Stomach (tissue), 9 donors: ENCODE measurements around the gene TIMM29. TPM values are rescaled to one million over a fixed set of nuclear protein-coding genes. Genes with fewer than 3 reads are reported as not detected.

Experiments
- DNase-seq, 2 donors: peaks; one replicate each; pipeline versions ENCODE4 v3.0.0 to v3.0.0-alpha.2; 2013 to 2019
- H3K27ac ChIP-seq, 5 donors: fragments of 200-600 bp in 4 of 5; sonication (generic) in 4 of 5; one replicate each; pipeline ENCODE4 v1.5.1; 2013 to 2019; ENCODE audit warnings: mild to moderate bottlenecking in 1 of 5, moderate library complexity in 1 of 5
- H3K27me3 ChIP-seq, 3 donors: fragments of 200-600 bp; sonication (generic); one replicate each; pipeline ENCODE4 v1.5.1; 2017 to 2019; ENCODE audit warnings: mixed run types in 1 of 3
- H3K36me3 ChIP-seq, 4 donors: fragments of 200-600 bp; sonication (generic); 1 replicate in 3 of 4; 2 replicates in 1 of 4; pipeline ENCODE4 v1.5.1; 2016 to 2019
- H3K4me1 ChIP-seq, 4 donors: fragments of 200-600 bp; sonication (generic); one replicate each; pipeline ENCODE4 v1.5.1; 2016 to 2019
- H3K4me3 ChIP-seq, 4 donors: fragments of 200-600 bp; sonication (generic) in 3 of 4; one replicate each; pipeline ENCODE4 v1.5.1; 2016 to 2019; ENCODE audit warnings: mild to moderate bottlenecking in 1 of 4
- H3K9me3 ChIP-seq, 4 donors: fragments of 200-600 bp; sonication (generic); one replicate each; pipeline ENCODE4 v1.5.1; 2016 to 2019
- EP300 ChIP-seq: sonication (generic); formaldehyde crosslinking; IDR thresholded peaks from one replicate; pipeline ENCODE4 v1.6.1; 2017; ENCODE audit warnings: antibody characterized with exemption
- POLR2A ChIP-seq, 4 donors: fragments of 450-650 bp; IDR thresholded peaks; one replicate each; pipeline ENCODE4 v1.6.1; 2016; ENCODE audit warnings: antibody characterized with exemption in 4 of 4, control low read depth in 2 of 4, mild to moderate bottlenecking in 1 of 4, moderate library complexity in 1 of 4
- POLR2AphosphoS5 ChIP-seq, 3 donors: sonication (generic); formaldehyde crosslinking; IDR thresholded peaks; one replicate each; pipeline ENCODE4 v1.6.1; 2016; ENCODE audit warnings: antibody characterized with exemption in 3 of 3
- WGBS, 5 donors: extraction: QIAGEN DNeasy Blood & Tissue Kit in 3 of 5; methylation state at CpG; one replicate each; pipeline versions ENCODE4 v1.1.5 to v1.1.7; 2013 to 2018; 5-methylcytosine and 5-hydroxymethylcytosine counted together
- intact Hi-C: fragments of 100-400 bp; cut with DNase I; formaldehyde crosslinking; loops from one replicate; pipeline ENCODE4 v1.15.1; 2023; ENCODE audit warnings: low total_unique reads
- polyA plus RNA-seq, 3 donors: library from polyadenylated mRNA; stranded (reverse); fragments of 200-250 nt; gene quantifications; one replicate each; pipeline ENCODE4 v1.2.3, GENCODE V29; 2013
- total RNA-seq, 5 donors: library from RNA; depleted of rRNA; stranded (reverse); fragments of >200 nt; gene quantifications; one replicate each; pipeline versions ENCODE4 v1.1.0 to v1.2.3, GENCODE V29; 2014 to 2016
- TF ChIP-seq, protein P1 (sequence below), 7 experiments: fragments of 450-650 bp in 4 of 7; fragments of 200-600 bp in 3 of 7; sonication (generic) in 3 of 7; IDR thresholded peaks; one replicate each; pipeline ENCODE4 v1.5.1; 2016 to 2019; ENCODE audit warnings: antibody characterized with exemption in 7 of 7, control low read depth in 2 of 7, mild to moderate bottlenecking in 1 of 7
- donor health status: healthy with polysubstance abuse.
- donor health status: Bipolar disorder and iron deficiency.
- donor health status: healthy.

The TIMM29 gene
- total and polyA plus RNA-seq, 8 donors = 9.8 to 294 (median 24.9) TPM

GRCh38 chr19:10895920-10896319 lies 32.7 kb upstream of the TIMM29 start:
- intact Hi-C loops = no loop called here
- Histone ChIP-seq H3K27me3 (no peaks in the 10 kb centered on the region), H3K9me3 (no peaks in the 10 kb centered on the region), H3K27ac (no peak overlapping the region), H3K4me1 (peaks cover 24 to 95% (median 55%) of the 10 kb centered on the region in 4 donors), H3K36me3 (no peaks in the 10 kb centered on the region), H3K4me3 (no peak overlapping the region)
- WGBS, 5 donors = 85 to 88% (median 87%) methylated on average over 10 to 12 of the region's 12 CpGs
- no peak for DNase-seq
- TF ChIP-seq, protein P1, sequence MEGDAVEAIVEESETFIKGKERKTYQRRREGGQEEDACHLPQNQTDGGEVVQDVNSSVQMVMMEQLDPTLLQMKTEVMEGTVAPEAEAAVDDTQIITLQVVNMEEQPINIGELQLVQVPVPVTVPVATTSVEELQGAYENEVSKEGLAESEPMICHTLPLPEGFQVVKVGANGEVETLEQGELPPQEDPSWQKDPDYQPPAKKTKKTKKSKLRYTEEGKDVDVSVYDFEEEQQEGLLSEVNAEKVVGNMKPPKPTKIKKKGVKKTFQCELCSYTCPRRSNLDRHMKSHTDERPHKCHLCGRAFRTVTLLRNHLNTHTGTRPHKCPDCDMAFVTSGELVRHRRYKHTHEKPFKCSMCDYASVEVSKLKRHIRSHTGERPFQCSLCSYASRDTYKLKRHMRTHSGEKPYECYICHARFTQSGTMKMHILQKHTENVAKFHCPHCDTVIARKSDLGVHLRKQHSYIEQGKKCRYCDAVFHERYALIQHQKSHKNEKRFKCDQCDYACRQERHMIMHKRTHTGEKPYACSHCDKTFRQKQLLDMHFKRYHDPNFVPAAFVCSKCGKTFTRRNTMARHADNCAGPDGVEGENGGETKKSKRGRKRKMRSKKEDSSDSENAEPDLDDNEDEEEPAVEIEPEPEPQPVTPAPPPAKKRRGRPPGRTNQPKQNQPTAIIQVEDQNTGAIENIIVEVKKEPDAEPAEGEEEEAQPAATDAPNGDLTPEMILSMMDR (IDR thresholded peaks at IDR 0.05) = no peak

- Histone ChIP-seq H3K4me1 (peaks cover 13 to 93% (median 49%) of the 10 kb centered on the region in 4 donors), H3K9me3 (no peaks in the 10 kb centered on the region), H3K36me3 (no peaks in the 10 kb centered on the region), H3K27me3 (no peaks in the 10 kb centered on the region), H3K4me3 (no peak overlapping the region), H3K27ac (no peak overlapping the region)
- TF ChIP-seq POLR2A (IDR thresholded peaks at IDR 0.05) (no peak), POLR2AphosphoS5 (IDR thresholded peaks at IDR 0.05) (no peak), EP300 (no peak)
- TF ChIP-seq, protein P1 (IDR thresholded peaks at IDR 0.05) = no peak
- peak in 1 of 2 donors; percentile 42 for DNase-seq
- WGBS, 5 donors = 50 to 69% (median 54%) methylated on average over 4 to 7 of the region's 7 CpGs
- intact Hi-C loops = no loop called here
Observed at GRCh38 chr19:10896851-10897526, 31.6 kb upstream of the TIMM29 start.

GRCh38 chr19:10898633-10899032 lies 30.0 kb upstream of the TIMM29 start:
- no peak overlapping the region for H3K4me3 ChIP-seq
- H3K4me1 ChIP-seq = peaks cover 9 to 78% (median 41%) of the 10 kb centered on the region in 4 donors
- peak overlapping the region in 4 of 5 donors; percentile 20 to 76 (median 71) for H3K27ac ChIP-seq
- H3K27me3 ChIP-seq = no peaks in the 10 kb centered on the region
- intact Hi-C loops = no loop called here
- no peak for DNase-seq
- H3K36me3 ChIP-seq = no peaks in the 10 kb centered on the region
- TF ChIP-seq POLR2AphosphoS5 (IDR thresholded peaks at IDR 0.05) = no peak
- no peak for TF ChIP-seq POLR2A (IDR thresholded peaks at IDR 0.05)
- no peak for TF ChIP-seq EP300
- no peaks in the 10 kb centered on the region for H3K9me3 ChIP-seq
- WGBS, 5 donors = 41 to 73% (median 64%) methylated on average over 4 to 10 of the region's 10 CpGs

DNA sequence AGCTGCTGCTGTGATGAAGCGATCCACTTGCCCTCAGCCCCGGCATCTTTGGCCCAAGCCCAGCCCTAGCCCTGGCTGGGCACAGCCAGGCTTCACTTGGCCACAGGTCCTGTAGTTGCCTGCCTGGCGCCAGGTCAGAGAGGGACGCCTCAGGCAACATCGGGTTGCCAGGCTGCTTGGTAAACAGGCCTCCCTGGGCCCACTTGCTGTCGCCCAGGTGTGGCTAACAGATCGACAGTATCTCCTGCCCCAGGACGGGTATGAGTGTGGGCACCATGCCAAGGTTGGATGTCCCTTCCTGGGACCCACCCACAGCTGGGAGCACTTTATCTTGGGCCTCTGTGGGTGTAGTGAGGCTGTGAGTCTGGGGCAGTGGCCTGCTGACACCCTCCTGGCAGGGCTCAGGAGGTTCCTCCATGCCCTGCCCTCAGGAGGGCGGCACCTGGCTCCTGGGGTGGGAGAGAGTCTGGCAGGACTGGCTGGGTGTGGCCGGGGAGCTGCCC lies 29.4 kb upstream of the TIMM29 start:
- Histone ChIP-seq H3K27me3 (no peaks in the 10 kb centered on the region), H3K4me3 (no peak overlapping the region), H3K4me1 (peaks cover 9 to 73% (median 40%) of the 10 kb centered on the region in 4 donors), H3K36me3 (no peaks in the 10 kb centered on the region), H3K9me3 (no peaks in the 10 kb centered on the region), H3K27ac (peak overlapping the region; percentile 52 to 78 (median 74))
- DNase-seq = peak; percentile 84 to 85
- 23 to 56% (median 31%) methylated on average over 7 to 10 of the region's 10 CpGs for WGBS, 5 donors
- TF ChIP-seq POLR2AphosphoS5 (IDR thresholded peaks at IDR 0.05) (peak in 1 of 3 donors; percentile 51), POLR2A (IDR thresholded peaks at IDR 0.05) (no peak)
- intact Hi-C loops = no loop called here

DNA sequence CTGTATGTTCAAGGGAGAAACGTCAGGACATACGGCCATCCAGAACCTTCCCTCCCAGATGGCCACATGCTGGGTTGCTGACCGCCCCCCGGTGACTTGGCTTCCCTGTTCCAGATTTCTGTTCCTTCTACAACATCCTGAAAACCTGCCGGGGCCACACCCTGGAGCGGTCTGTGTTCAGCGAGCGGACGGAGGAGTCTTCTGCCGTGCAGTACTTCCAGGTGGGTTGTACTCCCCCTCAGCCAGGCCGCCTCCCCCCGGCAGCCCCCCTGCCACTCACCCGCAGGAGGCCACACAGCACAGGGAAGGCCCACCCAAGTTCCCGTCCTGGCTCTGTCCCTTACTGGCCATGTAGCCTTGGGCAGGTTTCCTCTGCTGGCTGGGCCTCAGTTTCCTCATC lies 20.7 kb upstream of the TIMM29 start:
- WGBS, 5 donors = 88 to 91% (median 90%) methylated on average over 13 to 14 of the region's 14 CpGs

More for the DNA sequence above, 20.7 kb upstream of the TIMM29 start:
- H3K27me3 ChIP-seq = no peaks in the 10 kb centered on the region
- no peak overlapping the region for H3K4me3 ChIP-seq
- H3K9me3 ChIP-seq = no peaks in the 10 kb centered on the region
- no peaks in the 10 kb centered on the region for H3K4me1 ChIP-seq
- DNase-seq = peak in 1 of 2 donors; percentile 1
- no peak for TF ChIP-seq EP300
- H3K27ac ChIP-seq = no peak overlapping the region
- H3K36me3 ChIP-seq = peaks cover 35 to 68% (median 63%) of the 10 kb centered on the region in 4 donors
- intact Hi-C loops = no loop called here
